GM12873 (cell line): ENCODE results near the gene ATOX1.

ENCODE experiments used
- TF ChIP-seq, protein P1 (sequence below): IDR thresholded peaks from 2 replicates; pipeline ENCODE4 v1.5.1; 2012; ENCODE audit warnings: low read depth, mild to moderate bottlenecking, moderate library complexity, low read length, control low read depth; ENCODE audit not compliant: insufficient read depth; ENCODE audit errors: missing control alignments

Gene ATOX1

GRCh38 chr5:151745071-151745705 lies 13.2 kb downstream of the ATOX1 start:
- TF ChIP-seq, protein P1, sequence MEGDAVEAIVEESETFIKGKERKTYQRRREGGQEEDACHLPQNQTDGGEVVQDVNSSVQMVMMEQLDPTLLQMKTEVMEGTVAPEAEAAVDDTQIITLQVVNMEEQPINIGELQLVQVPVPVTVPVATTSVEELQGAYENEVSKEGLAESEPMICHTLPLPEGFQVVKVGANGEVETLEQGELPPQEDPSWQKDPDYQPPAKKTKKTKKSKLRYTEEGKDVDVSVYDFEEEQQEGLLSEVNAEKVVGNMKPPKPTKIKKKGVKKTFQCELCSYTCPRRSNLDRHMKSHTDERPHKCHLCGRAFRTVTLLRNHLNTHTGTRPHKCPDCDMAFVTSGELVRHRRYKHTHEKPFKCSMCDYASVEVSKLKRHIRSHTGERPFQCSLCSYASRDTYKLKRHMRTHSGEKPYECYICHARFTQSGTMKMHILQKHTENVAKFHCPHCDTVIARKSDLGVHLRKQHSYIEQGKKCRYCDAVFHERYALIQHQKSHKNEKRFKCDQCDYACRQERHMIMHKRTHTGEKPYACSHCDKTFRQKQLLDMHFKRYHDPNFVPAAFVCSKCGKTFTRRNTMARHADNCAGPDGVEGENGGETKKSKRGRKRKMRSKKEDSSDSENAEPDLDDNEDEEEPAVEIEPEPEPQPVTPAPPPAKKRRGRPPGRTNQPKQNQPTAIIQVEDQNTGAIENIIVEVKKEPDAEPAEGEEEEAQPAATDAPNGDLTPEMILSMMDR, result no peak

- TF ChIP-seq, protein P1, result no peak
These were observed 14.9 kb downstream of the ATOX1 start for GRCh38 chr5:151743530-151743929.

- TF ChIP-seq, protein P1, result peak; percentile 64
These were observed 15.5 kb downstream of the ATOX1 start for GRCh38 chr5:151742870-151743294.

GRCh38 chr5:151741678-151742423 lies 16.6 kb downstream of the ATOX1 start:
- TF ChIP-seq, protein P1, result no peak

DNA sequence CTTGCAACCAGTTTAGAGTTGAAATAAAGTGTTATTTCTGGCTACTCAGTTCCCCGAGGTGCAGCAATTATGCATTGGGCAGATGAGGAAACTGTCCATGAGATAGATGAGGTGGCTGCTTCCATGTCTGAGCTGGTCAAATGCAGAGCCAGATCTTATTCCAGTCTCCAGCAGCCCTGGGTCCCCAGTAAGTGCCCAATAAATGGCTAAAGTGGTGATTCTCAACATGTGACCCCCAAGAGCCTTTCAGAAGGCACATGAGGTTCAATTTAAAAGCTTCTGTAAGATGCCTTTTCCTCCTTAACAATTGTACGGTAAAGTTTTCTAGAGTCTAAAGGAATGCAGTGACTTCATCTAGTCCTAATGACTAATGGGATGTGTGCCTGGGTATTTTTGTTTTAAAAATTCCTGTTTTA lies 17.5 kb downstream of the ATOX1 start:
- TF ChIP-seq, protein P1, result no peak

DNA sequence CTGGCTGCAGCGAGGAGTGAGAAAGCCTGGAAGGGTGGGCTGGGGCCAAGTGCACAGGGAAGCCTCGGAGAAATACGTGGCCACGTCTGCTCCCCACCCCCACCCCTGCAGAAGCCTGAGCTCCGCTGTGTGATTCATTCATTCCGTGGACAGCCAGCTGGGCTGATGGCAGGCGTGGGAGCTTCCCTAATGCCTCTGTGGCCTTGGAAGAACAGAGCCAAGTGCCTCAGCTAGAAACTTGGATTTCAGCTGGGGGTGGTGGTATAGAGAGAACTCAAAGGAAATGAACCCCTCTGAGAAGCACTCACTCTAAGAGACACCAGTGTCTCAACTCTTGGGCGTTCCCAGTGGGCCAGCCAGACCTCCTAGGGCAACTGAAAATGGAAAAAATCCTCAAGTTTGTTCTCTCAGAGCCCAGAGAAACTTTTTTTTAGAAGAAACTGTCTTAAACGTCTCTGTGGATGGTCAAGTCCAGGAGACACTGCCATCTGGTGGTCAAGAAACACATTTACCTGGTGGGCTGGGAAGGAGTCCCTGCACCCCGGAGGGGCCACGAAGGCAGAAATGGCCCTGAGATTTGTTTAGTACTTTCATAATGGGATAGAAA lies 18.0 kb downstream of the ATOX1 start:
- TF ChIP-seq, protein P1, result peak; percentile 79

DNA sequence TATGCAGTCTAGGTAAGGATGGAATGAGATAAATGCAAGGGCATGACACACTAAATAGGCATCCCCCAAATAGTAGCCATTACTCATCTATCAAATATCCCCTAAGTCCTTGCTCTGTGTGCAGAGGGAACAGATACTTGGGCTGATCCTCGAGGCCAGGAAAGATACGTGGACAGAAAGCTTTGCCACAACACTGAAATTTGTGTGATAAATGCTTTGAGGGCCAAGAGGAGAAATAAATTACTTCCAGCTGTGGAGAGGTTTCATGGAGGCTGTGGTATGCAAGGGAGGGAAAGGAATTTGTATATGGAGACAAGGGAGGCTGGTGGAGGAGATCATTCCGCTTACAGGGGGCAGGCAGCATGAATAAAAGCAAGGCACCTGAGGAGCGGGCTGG lies 18.5 kb downstream of the ATOX1 start:
- TF ChIP-seq, protein P1, result no peak
